ENCODE measurements around the gene KLF7. TPM values are rescaled to one million over a fixed set of nuclear protein-coding genes. Genes with fewer than 3 reads are reported as not detected.

KLF7 gene
- total RNA-seq, 1 experiment from 2014 or later, result 32.2 TPM

DNA sequence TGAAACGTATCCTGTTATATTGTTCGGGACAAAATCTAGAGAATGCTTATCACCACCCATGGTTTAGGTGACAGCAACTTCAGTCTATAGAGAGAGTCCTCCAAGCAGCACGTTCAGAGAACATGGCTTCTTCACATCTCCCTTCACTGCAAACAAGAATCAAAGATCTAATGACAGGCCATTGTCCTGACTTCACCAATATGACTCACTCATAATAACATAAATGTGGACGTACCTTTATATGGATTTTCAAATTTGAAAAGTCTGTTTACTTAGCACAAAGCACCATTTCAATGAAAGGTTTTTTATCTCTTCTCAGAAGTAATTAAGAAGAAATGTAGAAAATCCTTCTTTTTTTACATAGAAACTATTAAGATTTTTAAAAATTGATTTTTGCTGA is 46.7 kb downstream of the KLF7 start:
- H4K5ac ChIP-seq (ENCODE audit: insufficient read length, low read depth, low read length), result no peak overlapping the region
- no peak overlapping the region for H3K9ac ChIP-seq (ENCODE audit: extremely low read depth, insufficient read length, low read length)
- Mint-ChIP-seq H3K36me3 (ENCODE audit: insufficient read depth in 1 of 3, low read depth in 3 of 3) (peaks cover 7 to 24% (median 16%) of the 10 kb centered on the region in 3 experiments), H3K4me1 (peaks cover 38 to 40% of the 10 kb centered on the region in 2 experiments), H3K4me3 (no peak overlapping the region), H3K27ac (no peak overlapping the region), H3K27me3 (ENCODE audit: low read depth) (no peaks in the 10 kb centered on the region), H3K9me3 (no peaks in the 10 kb centered on the region)
- DNase-seq, result no peak
- no peak overlapping the region for H3K18ac ChIP-seq (ENCODE audit: insufficient read length, low read depth, low read length)
- peaks cover 8% of the 10 kb centered on the region; the same call in 1 of the 2 replicates for H3K79me2 ChIP-seq (ENCODE audit: insufficient read depth, low read length)
- H3K4me1 ChIP-seq (ENCODE audit: insufficient read depth, low read length), result peaks cover 13% of the 10 kb centered on the region; the same call in 1 of the 2 replicates
- no peak overlapping the region for H3K56ac ChIP-seq (ENCODE audit: insufficient read length, low read depth, low read length)
- no peak overlapping the region for H2AK5ac ChIP-seq (ENCODE audit: insufficient read length, low read length)
- no peak overlapping the region for H2AFZ ChIP-seq (ENCODE audit: low read length)
- no peak overlapping the region for H2BK20ac ChIP-seq (ENCODE audit: low read depth, low read length, poor library complexity, severe bottlenecking)
- H3K79me1 ChIP-seq (ENCODE audit: insufficient read depth, low read depth, low read length, poor library complexity, severe bottlenecking), result no peaks in the 10 kb centered on the region
- H4K20me1 ChIP-seq (ENCODE audit: control insufficient read depth, insufficient read depth, insufficient read length), result no peaks in the 10 kb centered on the region
- no peak overlapping the region for H3T11ph ChIP-seq (ENCODE audit: low read length)
- H3K23ac ChIP-seq (ENCODE audit: insufficient read length, low read depth, low read length), result no peak overlapping the region
- H2BK5ac ChIP-seq (ENCODE audit: insufficient read length, low read length), result no peak overlapping the region
- H2BK120ac ChIP-seq (ENCODE audit: low read depth, low read length, poor library complexity, severe bottlenecking), result no peak overlapping the region
- H3K4ac ChIP-seq (ENCODE audit: low read depth, low read length), result no peak overlapping the region
- no peak overlapping the region for H3K14ac ChIP-seq (ENCODE audit: insufficient read depth, low read length)
- H3K4me2 ChIP-seq (ENCODE audit: insufficient read depth, insufficient read length, low read length), result no peak overlapping the region
- H3K27ac ChIP-seq (ENCODE audit: insufficient read length, low read depth, low read length), result no peak overlapping the region
- no peaks in the 10 kb centered on the region for H3K9me3 ChIP-seq (ENCODE audit: control insufficient read depth, low read depth, low read length)
- no peak overlapping the region for H4K91ac ChIP-seq (ENCODE audit: insufficient read length, low read depth, low read length)
- H3K23me2 ChIP-seq (ENCODE audit: insufficient read length, low read depth, low read length, poor library complexity, severe bottlenecking), result no peaks in the 10 kb centered on the region
- no peak overlapping the region for H4K8ac ChIP-seq (replicated peaks; ENCODE audit: insufficient read length, low read depth, low read length)
- TF ChIP-seq, protein P1, sequence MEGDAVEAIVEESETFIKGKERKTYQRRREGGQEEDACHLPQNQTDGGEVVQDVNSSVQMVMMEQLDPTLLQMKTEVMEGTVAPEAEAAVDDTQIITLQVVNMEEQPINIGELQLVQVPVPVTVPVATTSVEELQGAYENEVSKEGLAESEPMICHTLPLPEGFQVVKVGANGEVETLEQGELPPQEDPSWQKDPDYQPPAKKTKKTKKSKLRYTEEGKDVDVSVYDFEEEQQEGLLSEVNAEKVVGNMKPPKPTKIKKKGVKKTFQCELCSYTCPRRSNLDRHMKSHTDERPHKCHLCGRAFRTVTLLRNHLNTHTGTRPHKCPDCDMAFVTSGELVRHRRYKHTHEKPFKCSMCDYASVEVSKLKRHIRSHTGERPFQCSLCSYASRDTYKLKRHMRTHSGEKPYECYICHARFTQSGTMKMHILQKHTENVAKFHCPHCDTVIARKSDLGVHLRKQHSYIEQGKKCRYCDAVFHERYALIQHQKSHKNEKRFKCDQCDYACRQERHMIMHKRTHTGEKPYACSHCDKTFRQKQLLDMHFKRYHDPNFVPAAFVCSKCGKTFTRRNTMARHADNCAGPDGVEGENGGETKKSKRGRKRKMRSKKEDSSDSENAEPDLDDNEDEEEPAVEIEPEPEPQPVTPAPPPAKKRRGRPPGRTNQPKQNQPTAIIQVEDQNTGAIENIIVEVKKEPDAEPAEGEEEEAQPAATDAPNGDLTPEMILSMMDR (conservative IDR thresholded peaks at IDR 0.05), result no peak
- H2BK12ac ChIP-seq (ENCODE audit: insufficient read length, low read depth, low read length), result no peak overlapping the region
- no peak overlapping the region for H2BK15ac ChIP-seq (ENCODE audit: low read depth, low read length)
- H3K27me3 ChIP-seq (ENCODE audit: insufficient read depth, low read length), result no peaks in the 10 kb centered on the region
- WGBS (ENCODE audit: extremely low coverage, insufficient read length, low lambda C conversion rate), result no CpG with 5 or more reads among the region's 4 CpGs
